Breast epithelium (tissue), 3 donors: Measurements from ENCODE around the gene VMO1.

Experiments
- CTCF ChIP-seq, 3 donors: fragments of 450-650 bp; IDR thresholded peaks; one replicate each; pipeline ENCODE4 v1.5.1; 2016 to 2017; ENCODE audit warnings: antibody characterized with exemption in 3 of 3, mild to moderate bottlenecking in 3 of 3, moderate library complexity in 3 of 3
- POLR2A ChIP-seq: fragments of 450-650 bp; IDR thresholded peaks from one replicate; pipeline ENCODE4 v1.6.1; 2016; ENCODE audit warnings: antibody characterized with exemption, mild to moderate bottlenecking, moderate library complexity

GRCh38 chr17:4739122-4740024, 46.8 kb downstream of the VMO1 start, which contains the start of the genes CXCL16 and ZMYND15:
- no peak for TF ChIP-seq CTCF (IDR thresholded peaks at IDR 0.05)
- TF ChIP-seq POLR2A: no peak
